GM15510 (cell line): ENCODE measurements around the gene GABRG3.

Source experiments
- POLR2A ChIP-seq: IDR thresholded peaks from 3 replicates; pipeline ENCODE4 v1.6.1; 2011; ENCODE audit warnings: borderline replicate concordance; ENCODE audit not compliant: insufficient read length; ENCODE audit errors: extremely low read depth

Gene GABRG3

GRCh38 chr15:26970712-26971210 is at the start of gene GABRG3:
Gene GABRG3, plus strand, starts transcription at chr15:26971181.
- no peak for TF ChIP-seq POLR2A

GRCh38 chr15:26921433-26921832 is 49.5 kb upstream of the GABRG3 start:
- no peak for TF ChIP-seq POLR2A

DNA sequence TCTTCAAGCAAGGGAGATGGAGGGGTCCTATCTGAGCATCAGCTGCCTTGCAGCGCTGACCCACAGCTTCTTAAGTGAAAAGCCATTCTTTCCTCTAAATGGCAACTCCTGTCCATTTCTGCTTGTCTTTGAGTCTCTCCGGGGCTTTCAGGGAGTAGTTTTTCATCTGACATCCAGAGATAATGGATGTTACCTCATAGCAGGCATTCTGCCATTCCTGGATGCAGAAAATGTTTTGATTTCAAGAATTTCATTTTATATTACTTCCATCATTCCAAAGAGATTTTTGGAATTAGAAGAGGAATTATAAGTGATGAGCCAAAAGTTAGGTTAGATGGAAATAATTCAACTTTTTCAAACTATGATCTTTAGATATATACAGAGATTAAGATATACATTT is 44.9 kb upstream of the GABRG3 start:
- no peak for TF ChIP-seq POLR2A

DNA sequence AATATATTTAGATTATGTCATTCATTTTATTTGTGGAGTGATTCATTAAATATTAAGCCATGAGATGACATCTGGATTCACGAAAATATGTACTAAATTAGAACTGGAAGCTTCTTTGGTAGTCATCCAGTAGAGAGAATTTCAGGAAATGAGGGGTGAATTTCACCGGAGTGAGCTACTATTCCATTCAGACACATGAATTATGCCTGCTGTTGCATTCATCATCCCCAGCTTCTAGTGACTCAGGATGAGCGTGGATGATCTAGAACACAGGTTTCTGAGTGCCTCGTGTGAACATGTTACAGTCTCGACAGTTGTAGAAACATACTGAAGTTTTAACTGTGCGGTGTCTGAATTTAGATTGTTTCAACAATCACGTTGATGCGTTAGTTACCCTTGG is 42.9 kb upstream of the GABRG3 start:
- TF ChIP-seq POLR2A = no peak

- no peak for TF ChIP-seq POLR2A
These were observed 41.4 kb upstream of the GABRG3 start for GRCh38 chr15:26929588-26929987.

DNA sequence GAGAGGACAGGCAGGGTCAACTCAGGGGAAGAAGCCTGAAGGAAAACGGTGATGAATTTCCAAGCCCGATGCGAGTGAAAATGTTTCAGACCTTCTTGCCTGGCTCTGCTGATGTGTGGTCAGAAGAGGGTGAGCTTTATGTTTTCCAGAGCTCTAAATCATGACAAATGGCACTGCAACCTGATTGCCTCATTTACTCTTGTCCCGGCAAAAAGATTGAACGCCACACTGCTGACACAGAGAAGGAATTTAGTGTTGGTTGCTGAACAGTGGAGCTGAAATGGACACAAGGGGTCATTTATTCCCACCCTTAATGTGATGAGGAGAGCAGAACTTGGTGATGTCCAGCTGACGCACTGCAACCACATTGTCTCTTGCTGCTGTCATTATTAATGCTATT is 36.1 kb upstream of the GABRG3 start:
- no peak for TF ChIP-seq POLR2A

DNA sequence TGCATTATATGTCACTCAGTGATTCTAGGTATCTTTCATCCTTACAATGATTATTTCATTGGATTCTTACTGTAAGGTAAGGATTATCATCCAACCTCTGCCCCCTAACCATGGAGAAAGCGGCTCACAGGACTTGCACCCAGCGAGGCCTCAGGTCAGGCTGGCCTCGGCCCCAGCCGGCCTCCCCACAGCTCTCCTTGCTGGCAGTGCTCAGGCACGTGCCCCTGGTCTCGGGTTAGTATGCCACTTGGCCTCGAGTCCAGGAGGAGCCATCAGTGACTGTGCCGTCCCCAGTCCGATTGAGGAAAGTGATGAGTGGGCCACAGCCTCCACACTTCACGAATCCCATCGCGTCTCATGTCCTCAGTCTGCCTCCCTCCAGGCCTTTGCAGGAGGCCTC is 35.7 kb upstream of the GABRG3 start:
- TF ChIP-seq POLR2A = no peak

GRCh38 chr15:26936502-26936901 is 34.5 kb upstream of the GABRG3 start:
- TF ChIP-seq POLR2A = no peak

DNA sequence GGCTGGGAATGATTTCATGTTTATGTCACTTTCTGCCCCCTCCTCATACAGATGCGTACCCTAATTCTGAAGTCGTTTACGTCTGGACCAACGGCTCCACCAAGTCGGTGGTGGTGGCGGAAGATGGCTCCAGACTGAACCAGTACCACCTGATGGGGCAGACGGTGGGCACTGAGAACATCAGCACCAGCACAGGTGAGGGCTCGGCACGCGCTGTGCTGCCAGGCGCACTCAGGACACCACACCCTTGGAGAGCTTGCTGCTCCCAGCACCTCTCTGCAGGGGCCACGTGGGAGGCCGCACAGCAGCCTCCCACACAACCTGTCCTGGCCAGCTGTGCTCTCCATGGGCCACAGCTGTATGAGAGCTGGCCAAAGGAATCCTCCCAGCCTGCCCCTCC is 33.8 kb upstream of the GABRG3 start:
- TF ChIP-seq POLR2A = no peak

- no peak for TF ChIP-seq POLR2A
These were observed 31.6 kb upstream of the GABRG3 start for GRCh38 chr15:26939398-26939797.

GRCh38 chr15:26941489-26941888 is 29.5 kb upstream of the GABRG3 start:
- TF ChIP-seq POLR2A = no peak

GRCh38 chr15:26943866-26944265 is 27.1 kb upstream of the GABRG3 start:
- TF ChIP-seq POLR2A = no peak

DNA sequence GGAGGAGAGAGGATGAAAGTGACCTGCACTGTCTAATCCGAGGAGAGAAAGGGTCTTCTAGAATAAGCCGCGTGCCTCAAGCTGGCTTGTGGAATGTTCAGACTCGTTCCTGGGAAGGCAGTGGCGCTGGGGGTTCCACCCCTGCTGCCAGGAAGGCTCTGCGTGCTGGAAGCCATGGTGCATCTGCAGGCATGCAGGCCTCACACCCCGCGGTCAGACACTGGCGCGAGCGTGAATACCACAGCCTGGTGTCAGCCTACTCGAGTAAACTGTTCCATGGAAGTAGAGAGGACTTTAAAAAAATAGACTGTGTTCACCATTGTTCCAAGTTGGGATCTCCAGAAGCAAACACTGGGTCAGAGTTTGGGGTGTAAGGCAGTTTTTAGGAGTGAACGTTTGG is 25.9 kb upstream of the GABRG3 start:
- TF ChIP-seq POLR2A = no peak

DNA sequence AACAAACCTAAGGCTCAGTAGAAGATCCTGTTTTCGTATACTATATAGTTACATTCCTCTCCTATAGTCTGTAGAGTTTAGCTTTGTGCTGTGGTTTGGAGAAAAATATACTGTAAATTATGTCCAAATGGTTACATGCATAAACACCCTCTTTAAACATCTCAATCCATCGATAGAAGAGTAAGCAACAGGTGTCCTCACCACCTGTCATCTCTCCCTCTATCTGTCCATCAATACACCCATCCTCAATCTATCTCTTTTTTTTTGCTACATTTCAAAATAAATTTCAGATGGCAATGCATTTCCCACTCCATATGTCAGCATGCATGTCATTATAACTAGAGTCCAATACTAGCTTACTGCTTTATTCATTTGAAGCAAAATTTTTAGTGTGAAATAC is 21.0 kb upstream of the GABRG3 start:
- TF ChIP-seq POLR2A = no peak

- no peak for TF ChIP-seq POLR2A
These were observed 16.6 kb upstream of the GABRG3 start for GRCh38 chr15:26954403-26954802.

- TF ChIP-seq POLR2A = no peak
These were observed 3.2 kb upstream of the GABRG3 start for GRCh38 chr15:26967719-26968269.

DNA sequence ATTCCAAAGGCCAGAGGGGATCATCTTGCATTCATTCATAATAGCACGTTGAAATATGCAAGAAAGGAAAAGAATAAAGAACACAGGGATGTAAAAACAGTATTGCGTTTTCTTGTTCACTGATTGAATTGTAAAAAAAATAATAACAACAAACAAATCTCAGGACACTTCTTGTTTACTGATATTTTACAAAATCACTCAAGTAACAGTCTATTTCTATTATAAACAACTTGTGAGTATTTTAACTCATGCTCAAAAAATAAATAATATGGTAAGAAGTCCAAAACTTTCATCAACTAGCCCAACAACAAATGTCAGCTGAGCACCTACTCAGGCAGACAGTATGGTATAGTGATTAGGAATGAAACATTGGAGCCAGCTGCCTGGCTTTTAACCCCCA is 2.2 kb upstream of the GABRG3 start:
- no peak for TF ChIP-seq POLR2A
